NCI-H1092 treated with DMSO at 0.1 percent for 48 hours (cell line): ENCODE results near the gene RAPGEF1.

Experiments used
- DNase-seq: peaks from one replicate; lab custom pipeline; 2025; lab: John Stamatoyannopoulos, UW

Gene RAPGEF1

DNA sequence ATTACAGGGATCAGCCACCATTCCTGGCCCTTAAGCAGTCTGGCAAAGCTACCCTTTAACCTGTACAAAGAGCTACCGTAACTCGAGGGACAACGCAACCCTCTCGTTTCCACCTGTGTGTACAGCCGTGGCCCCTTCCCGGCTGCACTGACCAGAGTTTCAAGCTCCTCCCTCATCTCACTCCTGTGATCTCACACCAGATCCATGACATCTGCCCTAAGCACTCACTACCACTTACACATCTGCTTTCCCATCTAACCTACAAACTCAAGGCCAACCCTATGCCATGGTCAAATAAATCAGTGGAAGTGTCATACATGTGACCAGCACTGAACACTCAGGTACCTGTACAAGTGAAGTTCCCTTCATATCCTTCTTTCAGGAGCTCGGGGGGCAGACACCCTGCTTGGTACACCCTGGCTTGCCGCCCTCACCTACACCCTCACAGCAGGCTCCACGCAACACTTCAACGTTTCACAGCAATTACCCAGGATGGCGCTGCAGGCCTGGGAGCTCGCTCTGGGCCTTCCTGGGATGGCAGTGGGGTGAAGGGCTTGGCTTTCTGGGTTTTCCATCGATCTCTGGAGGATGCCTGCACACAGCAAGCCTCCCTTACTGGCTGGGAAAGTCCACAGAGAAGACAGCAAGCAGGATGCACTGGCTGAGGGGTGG is 132.8 kb downstream of the RAPGEF1 start:
- DNase-seq = no peak

DNA sequence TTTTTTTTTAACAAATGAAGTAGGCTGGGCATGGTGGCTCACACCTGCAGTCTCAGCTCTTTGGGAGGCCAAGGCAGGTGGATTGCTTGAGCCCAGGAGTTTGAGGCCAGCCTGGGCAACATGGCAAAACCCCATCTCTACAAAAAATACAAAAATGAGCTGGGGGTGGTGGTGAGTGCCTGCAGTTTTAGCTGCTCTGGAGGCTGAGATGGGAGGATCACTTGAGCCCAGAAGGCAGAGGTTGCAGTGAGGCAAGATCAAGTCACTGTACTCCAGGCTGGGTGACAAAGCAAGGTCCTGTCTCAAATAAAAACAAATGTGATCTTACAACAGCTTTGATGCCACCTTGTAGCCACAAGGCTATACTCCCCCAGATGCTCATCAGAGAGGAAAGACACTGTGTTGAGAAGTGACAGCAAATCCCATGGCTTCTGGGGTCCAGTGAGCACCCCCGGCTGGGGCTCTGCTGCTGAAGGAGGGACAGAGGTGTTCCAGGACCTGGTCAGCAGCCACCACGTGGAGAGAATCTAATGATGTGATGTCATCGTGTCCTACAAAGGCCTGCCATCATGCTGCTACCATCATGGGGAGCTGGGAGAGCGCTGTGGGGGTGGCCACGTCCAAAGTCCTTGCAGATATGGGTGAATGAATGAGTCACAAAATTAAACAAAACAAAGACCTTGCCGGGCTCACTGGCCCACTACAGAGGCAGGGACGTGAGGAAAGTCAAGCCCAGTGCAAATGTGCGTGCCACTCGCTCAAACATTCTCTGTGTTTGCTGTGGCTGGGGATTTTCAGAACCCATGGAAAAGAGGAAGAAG is 133.9 kb downstream of the RAPGEF1 start:
- DNase-seq = no peak

DNA sequence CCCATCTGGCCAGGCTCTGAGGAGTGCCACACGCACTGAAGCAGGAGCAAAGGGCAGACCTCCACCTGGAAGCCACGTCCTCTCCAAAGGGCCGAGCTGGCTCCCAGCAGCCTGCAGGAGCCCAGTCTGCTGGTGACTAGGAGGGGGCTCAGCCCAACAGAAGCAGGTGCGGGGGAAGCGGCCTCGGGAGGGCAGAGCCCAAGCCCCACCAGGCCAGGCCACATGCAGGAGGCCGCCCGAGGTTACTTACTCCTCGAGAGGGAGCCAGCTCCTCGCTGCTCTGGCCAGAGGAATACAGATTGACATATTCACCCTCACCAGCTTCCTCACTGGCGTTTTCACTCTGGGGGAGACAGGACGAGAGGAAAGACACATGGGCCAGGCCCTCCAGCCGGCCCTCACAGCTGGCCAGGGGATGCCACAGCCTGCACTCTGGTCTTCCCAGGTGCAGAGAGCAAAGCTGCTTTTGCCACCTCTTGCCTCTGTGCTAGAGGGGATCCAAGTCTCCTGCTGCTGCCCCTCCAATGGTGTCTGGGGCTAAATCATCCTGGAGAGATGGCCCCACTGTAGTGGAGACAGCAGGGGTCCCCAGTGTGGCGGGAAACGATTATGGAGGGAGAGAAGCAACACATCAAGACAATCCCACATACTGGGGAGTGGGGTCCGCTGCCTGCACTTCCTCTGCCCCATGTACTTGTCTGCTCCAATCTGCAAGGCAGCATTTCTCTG is 136.0 kb downstream of the RAPGEF1 start:
- no peak for DNase-seq

DNA sequence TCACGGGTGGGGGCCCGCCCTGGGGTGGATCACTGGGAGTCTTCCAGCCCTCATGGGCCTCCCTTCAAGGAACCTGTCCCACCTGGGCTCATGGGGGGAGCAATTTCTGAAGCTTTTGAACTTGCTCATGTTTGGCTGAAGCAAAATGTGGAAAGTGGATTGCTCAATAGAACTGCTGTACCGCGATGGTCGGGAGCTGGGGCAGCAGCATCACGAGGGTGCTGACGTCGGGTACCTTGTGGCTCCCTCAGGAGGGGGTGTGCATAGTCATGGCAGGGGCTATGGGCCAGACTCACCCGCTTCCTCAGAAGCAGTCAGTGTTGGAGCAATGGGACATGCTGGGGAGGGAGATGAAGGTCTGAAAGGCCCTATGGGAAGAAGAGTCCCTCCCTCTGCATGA is 136.7 kb downstream of the RAPGEF1 start:
- no peak for DNase-seq

DNA sequence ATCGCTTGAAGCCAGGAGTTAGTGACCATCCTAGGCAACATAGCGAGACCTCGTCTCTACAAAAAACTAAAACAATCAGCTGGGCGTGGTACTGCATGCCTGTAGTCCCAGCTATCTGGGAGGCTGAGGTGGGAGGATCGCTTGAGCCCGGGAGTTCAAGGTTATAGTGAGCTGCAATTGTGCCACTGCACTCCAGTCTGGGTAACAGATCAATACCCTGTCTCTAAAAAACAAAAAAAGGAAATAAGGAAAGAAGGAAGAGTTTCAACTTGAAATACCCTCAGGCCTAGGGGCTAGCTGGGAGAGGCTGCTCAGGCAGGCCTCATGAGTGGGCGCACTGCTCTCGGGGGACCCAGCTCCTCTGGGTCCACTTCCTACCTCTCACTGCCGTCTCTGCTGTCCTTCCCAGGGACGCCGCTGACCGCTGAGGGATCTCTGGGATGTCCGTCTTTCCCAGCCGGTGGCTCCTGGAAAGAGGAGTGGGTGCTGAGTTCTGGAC is 138.1 kb downstream of the RAPGEF1 start:
- no peak for DNase-seq

DNA sequence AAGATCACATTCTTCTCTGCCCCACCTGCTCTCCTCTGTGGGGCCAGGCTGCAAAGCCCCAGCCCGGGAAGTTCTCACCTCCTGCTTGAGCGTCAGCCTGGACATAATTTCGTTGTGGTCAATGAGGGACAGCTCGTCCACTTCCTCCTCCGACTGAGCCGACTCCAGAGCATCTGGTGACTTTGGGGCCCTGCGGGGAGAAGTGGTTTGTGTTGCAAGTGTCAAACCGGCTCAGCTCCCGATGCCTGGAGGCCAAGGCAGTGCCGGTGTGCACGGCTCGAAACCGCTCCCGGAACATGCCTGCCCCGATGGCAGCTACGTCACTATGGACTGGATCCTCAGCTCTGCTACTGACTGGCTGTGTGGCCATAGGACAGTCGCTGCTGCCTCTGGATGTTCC is 141.8 kb downstream of the RAPGEF1 start:
- no peak for DNase-seq

DNA sequence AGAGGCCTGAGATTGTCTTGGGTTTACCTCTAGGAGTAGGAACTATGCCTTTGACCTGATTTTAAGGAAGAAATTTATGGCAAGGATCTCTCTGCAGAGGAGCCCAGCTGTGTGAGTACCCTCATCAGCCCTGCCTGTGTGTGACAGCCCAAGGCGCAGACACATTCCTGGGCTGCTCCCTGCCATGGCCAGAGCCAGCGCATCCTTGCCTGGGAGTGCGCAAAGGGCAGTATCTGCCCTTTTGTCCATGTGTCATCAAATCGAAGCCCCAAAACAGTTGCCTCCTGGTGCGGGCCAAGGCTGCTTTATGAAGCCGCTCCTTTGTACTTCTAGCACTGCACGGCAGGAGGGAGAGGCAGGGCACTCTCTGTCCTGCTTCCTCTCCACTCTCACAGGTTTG is 142.6 kb downstream of the RAPGEF1 start:
- DNase-seq = no peak

GRCh38 chr9:131596430-131596743 is 143.5 kb downstream of the RAPGEF1 start:
- no peak for DNase-seq

GRCh38 chr9:131595696-131596429 is 144.0 kb downstream of the RAPGEF1 start:
- DNase-seq = no peak

GRCh38 chr9:131594906-131595665 is 144.8 kb downstream of the RAPGEF1 start:
- no peak for DNase-seq

DNA sequence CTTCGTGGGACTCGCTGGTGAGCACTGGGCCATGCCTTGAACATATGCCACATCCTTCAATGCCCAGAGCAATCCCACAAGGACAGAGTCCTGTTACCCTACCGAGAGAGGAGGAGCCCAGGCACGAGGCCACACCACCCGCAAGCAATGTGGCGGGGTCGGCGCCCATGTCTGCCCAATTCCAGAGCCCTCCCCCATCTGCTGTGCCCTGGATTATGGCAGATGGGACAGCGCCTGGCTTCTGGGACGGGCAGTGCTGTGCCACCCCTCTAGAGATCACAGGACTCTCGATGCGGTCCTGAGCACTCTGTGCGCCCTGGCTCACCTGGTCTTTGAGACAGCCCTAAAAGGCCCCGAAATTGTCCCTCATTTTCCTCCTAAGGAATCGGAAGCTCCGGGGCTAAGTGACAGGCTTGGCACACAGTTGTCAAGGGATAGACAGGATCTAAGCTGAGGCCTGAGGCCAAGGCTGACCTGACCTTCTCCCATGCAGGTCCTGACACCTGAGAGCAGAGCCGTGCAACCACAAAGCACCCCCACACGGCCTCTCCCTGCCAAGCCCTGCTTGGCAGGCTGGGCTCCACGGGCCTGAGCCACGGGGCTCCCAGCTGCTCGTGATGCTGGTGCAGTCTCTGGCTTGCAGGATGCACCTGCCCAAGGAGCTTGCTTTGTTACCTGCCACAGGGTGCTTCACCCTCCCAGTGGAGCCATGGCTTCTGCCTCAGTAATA is 145.8 kb downstream of the RAPGEF1 start:
- DNase-seq = no peak

DNA sequence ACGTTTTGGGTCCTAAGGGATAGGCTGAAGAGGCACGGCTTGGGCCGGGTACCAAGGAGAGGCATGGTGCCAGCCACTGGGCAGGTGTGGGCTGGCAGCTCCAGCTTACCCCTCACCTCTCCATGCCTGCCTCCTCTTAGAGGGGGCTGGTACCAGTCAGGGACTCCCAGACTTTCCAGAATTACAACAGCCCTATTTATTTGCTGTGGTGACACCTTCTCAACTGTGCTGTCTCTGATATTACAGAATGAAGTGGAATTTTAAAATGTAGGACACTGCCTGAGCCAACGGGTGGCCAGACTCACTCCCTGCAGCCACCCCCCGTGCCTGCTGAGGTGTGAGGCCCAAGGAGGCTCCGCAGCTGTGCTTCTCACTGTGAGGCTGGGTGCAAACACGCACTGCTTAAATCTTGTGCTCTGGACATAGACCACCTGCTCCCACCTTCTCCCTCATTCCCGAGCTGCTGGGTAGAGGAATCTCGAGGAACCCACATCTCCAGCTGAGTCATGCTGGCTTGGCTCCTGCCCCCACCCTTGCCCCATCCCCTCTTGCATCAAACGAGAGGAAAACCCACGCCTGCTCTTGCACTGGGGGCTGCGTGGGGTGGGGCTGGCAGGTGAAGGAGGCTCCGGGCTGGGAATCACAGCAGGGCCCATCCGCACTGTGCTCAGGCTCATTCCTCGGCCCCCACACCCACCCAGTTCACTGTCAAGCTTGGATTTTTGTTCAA is 146.6 kb downstream of the RAPGEF1 start:
- no peak for DNase-seq

DNA sequence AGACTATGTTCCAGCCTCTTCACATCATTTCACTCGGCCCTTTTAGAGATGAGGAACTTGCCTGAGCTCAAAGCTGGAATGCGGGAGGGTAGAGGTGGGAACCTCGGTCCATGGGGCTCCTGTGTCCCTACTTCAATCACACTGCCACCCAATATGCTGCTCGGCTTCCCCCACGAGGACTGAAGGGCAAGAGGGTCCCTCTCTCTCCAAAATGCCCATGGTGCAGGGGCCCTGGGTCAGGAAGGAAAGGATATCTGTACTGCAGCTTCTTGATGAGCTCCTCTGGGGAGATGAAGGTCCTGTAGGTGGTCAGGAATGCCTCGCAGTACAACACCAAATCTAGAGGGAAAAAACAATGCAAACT is 148.0 kb downstream of the RAPGEF1 start:
- DNase-seq = no peak

- DNase-seq = peak; percentile 47
These were observed 148.7 kb downstream of the RAPGEF1 start for GRCh38 chr9:131590907-131591844.

DNA sequence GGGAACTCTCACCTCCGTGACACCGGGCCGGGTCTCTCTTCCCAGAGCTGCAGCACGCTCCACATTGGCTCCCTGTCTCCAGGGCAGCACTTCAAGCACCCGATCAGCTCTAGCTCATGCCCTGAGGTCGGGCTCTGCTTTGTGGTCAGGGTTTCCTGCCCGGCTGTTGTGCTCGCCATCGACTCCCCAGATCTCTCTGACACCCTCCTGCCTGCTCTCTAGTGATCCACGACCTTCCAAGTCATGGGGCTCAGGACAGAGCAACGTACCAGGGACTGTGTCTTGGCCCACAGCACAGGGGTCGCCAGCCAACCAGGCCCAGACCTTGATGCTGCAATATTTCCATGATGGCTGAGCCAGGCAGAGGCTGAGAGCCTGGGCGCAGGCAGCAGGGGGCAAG is 149.4 kb downstream of the RAPGEF1 start:
- no peak for DNase-seq

GRCh38 chr9:131589993-131590392 is 149.9 kb downstream of the RAPGEF1 start:
- DNase-seq = no peak

- no peak for DNase-seq
These were observed 150.7 kb downstream of the RAPGEF1 start for GRCh38 chr9:131589124-131589711.

- no peak for DNase-seq
These were observed 151.5 kb downstream of the RAPGEF1 start for GRCh38 chr9:131588396-131588795.

DNA sequence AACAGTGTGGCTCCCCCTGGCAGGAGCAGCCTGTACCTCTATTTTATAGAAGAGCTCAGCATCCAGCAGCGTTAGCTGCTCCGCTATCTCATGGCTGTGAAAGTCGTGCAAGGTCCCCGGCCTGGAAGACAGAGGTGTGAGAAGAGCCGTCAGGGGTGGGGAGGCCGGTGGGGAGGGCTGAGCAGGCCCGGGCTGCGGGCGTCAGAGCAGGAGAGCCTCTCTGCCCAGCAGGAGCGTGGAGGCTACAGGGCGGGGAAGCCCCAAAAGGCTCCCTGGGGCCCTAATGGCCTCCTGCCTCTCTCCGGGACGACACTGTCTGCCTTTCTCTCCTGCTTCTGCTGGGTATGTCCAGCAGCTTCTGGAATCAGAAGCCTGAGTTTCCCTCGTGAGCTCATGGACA is 152.0 kb downstream of the RAPGEF1 start:
- DNase-seq = no peak
